ENCODE measurements around the gene EIF3CL. TPM values are rescaled to one million over a fixed set of nuclear protein-coding genes. Genes with fewer than 3 reads are reported as not detected.
"Not testable (repeated sequence)": the region's sequence is repeated elsewhere in the genome, so short reads cannot be mapped to it uniquely, and the experiment has no call there.

The EIF3CL gene
- total and polyA plus RNA-seq, 2 donors (not counting 3 experiments of a cell fraction or from before 2014, with no cell fraction given), result 14.7 to 188 TPM

- H3K4me2 ChIP-seq (ENCODE audit: insufficient read depth, low read length); H3K9me3 ChIP-seq (replicated peaks; ENCODE audit: control insufficient read depth, insufficient read depth, low read length); H3K27me3 ChIP-seq (ENCODE audit: control insufficient read depth in 2 of 2, insufficient read depth in 2 of 2, low read length in 2 of 2); H3K27ac ChIP-seq (ENCODE audit: insufficient read depth, low read depth, low read length); FAIRE-seq; H3K9ac ChIP-seq (replicated peaks; ENCODE audit: extremely low read depth, insufficient read depth, low read length); CTCF ChIA-PET; H2AFZ ChIP-seq (ENCODE audit: low read depth, low read length); H3K9me1 ChIP-seq (replicated peaks; ENCODE audit: control insufficient read depth, extremely low read depth, insufficient read depth, low read length); H4K20me1 ChIP-seq (replicated peaks; ENCODE audit: control insufficient read depth, extremely low read depth, insufficient read depth, low read length); H3K36me3 ChIP-seq (ENCODE audit: control insufficient read depth in 2 of 2, extremely low read depth in 1 of 2, insufficient read depth in 2 of 2, low read length in 2 of 2); POLR2A ChIA-PET; BruUV-seq (replicated peaks); intact Hi-C loops (cut with micrococcal nuclease); H3K4me3 ChIP-seq (replicated peaks in 1 of 3; ENCODE audit: insufficient read depth in 1 of 3, low read depth in 1 of 3, low read length in 3 of 3); H3K4me1 ChIP-seq (ENCODE audit: control insufficient read depth, extremely low read depth, insufficient read depth, low read length); dilution Hi-C loops (cut with MboI; ENCODE audit: extremely low pct_ligation_motif_present, low sequenced_read_pairs); DNase-seq (ENCODE audit: low read depth, low spot score); H3K79me2 ChIP-seq (ENCODE audit: control insufficient read depth, insufficient read depth, low read length): not testable (repeated sequence)
Measured at GRCh38 chr16:28374281-28374680, 29.4 kb downstream of the EIF3CL start.

GRCh38 chr16:28367926-28368325 is 35.7 kb downstream of the EIF3CL start:
- H3K9me1 ChIP-seq (replicated peaks; ENCODE audit: control insufficient read depth, extremely low read depth, insufficient read depth, low read length); CTCF ChIA-PET; POLR2A ChIA-PET; H3K4me2 ChIP-seq (ENCODE audit: insufficient read depth, low read length); H3K79me2 ChIP-seq (ENCODE audit: control insufficient read depth, insufficient read depth, low read length); DNase-seq (ENCODE audit: low read depth, low spot score); intact Hi-C loops (cut with micrococcal nuclease); FAIRE-seq; dilution Hi-C loops (cut with MboI; ENCODE audit: extremely low pct_ligation_motif_present, low sequenced_read_pairs); H3K9ac ChIP-seq (replicated peaks; ENCODE audit: extremely low read depth, insufficient read depth, low read length); H3K27me3 ChIP-seq (ENCODE audit: control insufficient read depth in 2 of 2, insufficient read depth in 2 of 2, low read length in 2 of 2); H4K20me1 ChIP-seq (replicated peaks; ENCODE audit: control insufficient read depth, extremely low read depth, insufficient read depth, low read length); H3K27ac ChIP-seq (ENCODE audit: insufficient read depth, low read depth, low read length); H3K4me1 ChIP-seq (ENCODE audit: control insufficient read depth, extremely low read depth, insufficient read depth, low read length); H3K9me3 ChIP-seq (replicated peaks; ENCODE audit: control insufficient read depth, insufficient read depth, low read length); H3K4me3 ChIP-seq (replicated peaks in 1 of 3; ENCODE audit: insufficient read depth in 1 of 3, low read depth in 1 of 3, low read length in 3 of 3); H3K36me3 ChIP-seq (ENCODE audit: control insufficient read depth in 2 of 2, extremely low read depth in 1 of 2, insufficient read depth in 2 of 2, low read length in 2 of 2); H2AFZ ChIP-seq (ENCODE audit: low read depth, low read length); BruUV-seq (replicated peaks): not testable (repeated sequence)

DNA sequence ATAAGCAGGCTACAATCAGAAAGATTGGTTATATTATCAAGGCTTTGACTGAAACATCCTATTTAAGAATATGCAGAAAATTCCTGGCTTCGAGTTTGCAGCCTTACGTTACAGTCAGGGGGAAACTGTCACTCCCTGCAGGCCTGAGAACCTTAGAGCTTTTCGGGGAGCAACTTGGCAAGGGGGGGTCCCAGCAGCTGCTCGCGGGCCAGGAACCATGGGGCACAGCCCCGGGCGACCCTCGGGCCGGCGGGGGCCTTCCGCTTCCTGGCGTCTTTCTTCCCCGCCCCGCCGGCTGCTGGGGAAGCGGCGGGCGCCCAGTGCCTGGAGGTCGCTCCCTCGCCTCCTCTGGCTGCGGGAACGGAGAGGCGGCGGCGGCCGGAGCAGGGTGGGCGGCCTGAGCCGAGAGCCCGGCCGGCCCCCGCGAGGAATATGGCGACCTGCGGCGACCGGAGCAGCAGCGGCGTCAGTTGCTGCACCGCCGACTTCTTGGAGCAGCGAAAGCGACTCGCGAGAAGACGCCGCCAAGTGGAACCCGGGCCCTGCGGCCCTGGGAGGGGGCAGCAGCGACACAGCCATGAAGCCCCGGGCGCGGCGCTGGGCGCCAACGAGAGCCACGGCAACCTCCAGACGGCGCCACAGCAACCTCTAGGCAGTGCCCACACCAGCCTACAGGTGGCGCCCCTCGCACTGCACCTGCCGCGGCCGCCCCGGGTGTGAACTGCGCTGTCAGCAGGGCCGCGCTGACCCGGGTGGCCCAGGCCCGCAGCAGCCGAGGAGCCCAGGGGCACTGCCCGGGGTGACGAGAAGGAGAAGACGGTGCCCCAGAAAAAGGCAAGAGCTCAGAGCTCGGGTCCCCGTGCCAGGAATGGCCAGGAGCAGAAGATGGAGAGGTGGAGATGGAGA is 39.1 kb downstream of the EIF3CL start:
- H3K4me1 ChIP-seq (ENCODE audit: control insufficient read depth, extremely low read depth, insufficient read depth, low read length); H3K36me3 ChIP-seq (ENCODE audit: control insufficient read depth in 2 of 2, extremely low read depth in 1 of 2, insufficient read depth in 2 of 2, low read length in 2 of 2); H3K4me2 ChIP-seq (ENCODE audit: insufficient read depth, low read length); BruUV-seq (replicated peaks); intact Hi-C loops (cut with micrococcal nuclease); H4K20me1 ChIP-seq (replicated peaks; ENCODE audit: control insufficient read depth, extremely low read depth, insufficient read depth, low read length); dilution Hi-C loops (cut with MboI; ENCODE audit: extremely low pct_ligation_motif_present, low sequenced_read_pairs); H3K27ac ChIP-seq (ENCODE audit: insufficient read depth, low read depth, low read length); H2AFZ ChIP-seq (ENCODE audit: low read depth, low read length); CTCF ChIA-PET; H3K79me2 ChIP-seq (ENCODE audit: control insufficient read depth, insufficient read depth, low read length); DNase-seq (ENCODE audit: low read depth, low spot score); H3K9ac ChIP-seq (replicated peaks; ENCODE audit: extremely low read depth, insufficient read depth, low read length); H3K9me1 ChIP-seq (replicated peaks; ENCODE audit: control insufficient read depth, extremely low read depth, insufficient read depth, low read length); POLR2A ChIA-PET; H3K4me3 ChIP-seq (replicated peaks in 1 of 3; ENCODE audit: insufficient read depth in 1 of 3, low read depth in 1 of 3, low read length in 3 of 3); H3K9me3 ChIP-seq (replicated peaks; ENCODE audit: control insufficient read depth, insufficient read depth, low read length); H3K27me3 ChIP-seq (ENCODE audit: control insufficient read depth in 2 of 2, insufficient read depth in 2 of 2, low read length in 2 of 2): not testable (repeated sequence)
- peak; percentile 89 for FAIRE-seq

DNA sequence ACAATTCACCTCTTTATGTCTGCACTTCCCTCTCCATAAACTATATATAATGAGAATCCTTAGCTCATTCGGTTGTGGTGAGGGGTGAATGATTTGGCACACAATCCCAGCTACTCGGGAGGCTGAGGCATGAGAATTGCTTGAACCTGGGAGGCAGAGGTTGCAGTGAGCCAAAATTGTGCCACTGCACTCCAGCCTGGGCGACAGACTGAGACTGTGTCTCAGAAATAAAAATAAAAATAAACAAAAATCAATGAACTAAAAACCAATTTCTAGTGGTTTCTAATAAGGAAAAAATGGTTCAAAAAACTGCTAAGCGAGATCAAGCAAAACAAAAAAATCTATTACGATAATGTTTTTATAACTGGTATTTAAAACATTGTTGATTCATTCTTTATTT is 40.2 kb downstream of the EIF3CL start, which contains the start of gene NPIPB6:
Gene NPIPB6 (minus strand): TSS at position 101 of the 400 bp plus-strand sequence. CDS start 686 bp downstream, outside the sequence.
- dilution Hi-C loops (cut with MboI; ENCODE audit: extremely low pct_ligation_motif_present, low sequenced_read_pairs); H3K27ac ChIP-seq (ENCODE audit: insufficient read depth, low read depth, low read length); H3K79me2 ChIP-seq (ENCODE audit: control insufficient read depth, insufficient read depth, low read length); H3K36me3 ChIP-seq (ENCODE audit: control insufficient read depth in 2 of 2, extremely low read depth in 1 of 2, insufficient read depth in 2 of 2, low read length in 2 of 2); H3K27me3 ChIP-seq (ENCODE audit: control insufficient read depth in 2 of 2, insufficient read depth in 2 of 2, low read length in 2 of 2); DNase-seq (ENCODE audit: low read depth, low spot score); H2AFZ ChIP-seq (ENCODE audit: low read depth, low read length); H3K9ac ChIP-seq (replicated peaks; ENCODE audit: extremely low read depth, insufficient read depth, low read length); H3K4me2 ChIP-seq (ENCODE audit: insufficient read depth, low read length); H3K9me3 ChIP-seq (replicated peaks; ENCODE audit: control insufficient read depth, insufficient read depth, low read length); POLR2A ChIA-PET; intact Hi-C loops (cut with micrococcal nuclease); H3K4me1 ChIP-seq (ENCODE audit: control insufficient read depth, extremely low read depth, insufficient read depth, low read length); BruUV-seq (replicated peaks); H4K20me1 ChIP-seq (replicated peaks; ENCODE audit: control insufficient read depth, extremely low read depth, insufficient read depth, low read length); FAIRE-seq; H3K9me1 ChIP-seq (replicated peaks; ENCODE audit: control insufficient read depth, extremely low read depth, insufficient read depth, low read length); H3K4me3 ChIP-seq (replicated peaks in 1 of 3; ENCODE audit: insufficient read depth in 1 of 3, low read depth in 1 of 3, low read length in 3 of 3); CTCF ChIA-PET: not testable (repeated sequence)
